Ammon's horn (tissue), 1 donor: Measurements from ENCODE around the gene GIMAP7.
"Not testable (repeated sequence)": the region's sequence is repeated elsewhere in the genome, so short reads cannot be mapped to it uniquely, and the experiment has no call there.

Source experiments
- DNase-seq: peaks from one replicate; pipeline ENCODE4 v3.0.0-alpha.2; 2016; ENCODE audit warnings: low spot score

The GIMAP7 gene

GRCh38 chr7:150514748-150515222 lies at the start of gene GIMAP7:
GIMAP7 (plus strand) TSS chr7:150514872; CDS start chr7:150519975, 5,103 bp downstream.
- peak; percentile 17 for DNase-seq

- DNase-seq, result no peak
These were observed 49.7 kb upstream of the GIMAP7 start for GRCh38 chr7:150464962-150465361.

- no peak for DNase-seq
These were observed 49.3 kb upstream of the GIMAP7 start for GRCh38 chr7:150465414-150465813.

- DNase-seq, result no peak
These were observed 48.2 kb upstream of the GIMAP7 start for GRCh38 chr7:150466477-150466876.

GRCh38 chr7:150468241-150468640 lies 46.4 kb upstream of the GIMAP7 start:
- no peak for DNase-seq

- no peak for DNase-seq
These were observed 42.8 kb upstream of the GIMAP7 start for GRCh38 chr7:150471886-150472285.

GRCh38 chr7:150473902-150474301 lies 40.8 kb upstream of the GIMAP7 start:
- no peak for DNase-seq

GRCh38 chr7:150476285-150476684 lies 38.4 kb upstream of the GIMAP7 start:
- no peak for DNase-seq

GRCh38 chr7:150476819-150477631 lies 37.6 kb upstream of the GIMAP7 start:
- DNase-seq, result no peak

GRCh38 chr7:150479023-150479716 lies 35.5 kb upstream of the GIMAP7 start:
- no peak for DNase-seq

GRCh38 chr7:150481186-150481920 lies 33.3 kb upstream of the GIMAP7 start:
- DNase-seq, result no peak

- DNase-seq, result no peak
These were observed 32.8 kb upstream of the GIMAP7 start for GRCh38 chr7:150481922-150482321.

- peak; percentile 23 for DNase-seq
These were observed 31.2 kb upstream of the GIMAP7 start for GRCh38 chr7:150483514-150483913.

- not testable (repeated sequence) for DNase-seq
These were observed 30.6 kb upstream of the GIMAP7 start for GRCh38 chr7:150484071-150484470.

GRCh38 chr7:150487625-150488024 lies 27.0 kb upstream of the GIMAP7 start:
- DNase-seq, result no peak

GRCh38 chr7:150489782-150490181 lies 24.9 kb upstream of the GIMAP7 start:
- no peak for DNase-seq

- not testable (repeated sequence) for DNase-seq
These were observed 21.2 kb upstream of the GIMAP7 start for GRCh38 chr7:150493442-150493841.

- no peak for DNase-seq
These were observed 12.2 kb upstream of the GIMAP7 start for GRCh38 chr7:150502519-150502918.

GRCh38 chr7:150503155-150503554 lies 11.5 kb upstream of the GIMAP7 start:
- no peak for DNase-seq

- no peak for DNase-seq
These were observed 11.1 kb upstream of the GIMAP7 start for GRCh38 chr7:150503581-150503980.

GRCh38 chr7:150507947-150508602 lies 6.6 kb upstream of the GIMAP7 start:
- DNase-seq, result no peak

GRCh38 chr7:150511048-150511447 lies 3.6 kb upstream of the GIMAP7 start:
- no peak for DNase-seq
